Tibial nerve (tissue), 4 donors: Measurements from ENCODE around the gene LAMC3.

Experiments used
- CTCF ChIP-seq, 5 experiments: fragments of 200-600 bp in 3 of 5; fragments of 450-650 bp in 2 of 5; sonication (generic) in 3 of 5; IDR thresholded peaks; one replicate each; pipeline ENCODE4 v1.5.1; 2016 to 2019; ENCODE audit warnings: antibody characterized with exemption in 5 of 5, mild to moderate bottlenecking in 3 of 5, moderate library complexity in 2 of 5
- EP300 ChIP-seq, 2 donors: sonication (generic); formaldehyde crosslinking; IDR thresholded peaks; one replicate each; pipeline ENCODE4 v1.6.1; 2017; ENCODE audit warnings: antibody characterized with exemption in 2 of 2, mild to moderate bottlenecking in 1 of 2
- POLR2A ChIP-seq, 2 donors: fragments of 450-650 bp; IDR thresholded peaks; one replicate each; pipeline ENCODE4 v1.6.1; 2017; ENCODE audit warnings: antibody characterized with exemption in 2 of 2, mild to moderate bottlenecking in 2 of 2, moderate library complexity in 2 of 2

GRCh38 chr9:130985606-130986162, 23.3 kb upstream of the LAMC3 start:
- no peak for TF ChIP-seq CTCF (IDR thresholded peaks at IDR 0.05)
- no peak for TF ChIP-seq EP300 (IDR thresholded peaks at IDR 0.05)
- TF ChIP-seq POLR2A (IDR thresholded peaks at IDR 0.05) = no peak
